Heart right ventricle (tissue), 16 donors: ENCODE results near the gene CPLANE1. TPM values are rescaled to one million over a fixed set of nuclear protein-coding genes. Genes with fewer than 3 reads are reported as not detected.
"Not testable (repeated sequence)": the region's sequence is repeated elsewhere in the genome, so short reads cannot be mapped to it uniquely, and the experiment has no call there.

Experiments used
- ATAC-seq, 8 donors: fragments of 200-7000 bp; cut with Tn5 transposase; one replicate each; pipeline ENCODE4 v1.9.1; 2020; ENCODE audit warnings: mild to moderate bottlenecking in 8 of 8, moderate library complexity in 8 of 8, moderate number of reproducible peaks in 1 of 8
- DNase-seq, 2 donors: peaks; one replicate each; pipeline ENCODE4 v3.0.0-alpha.2; 2020
- H3K27ac ChIP-seq, 10 donors: fragments of 200-600 bp; sonication (generic) in 2 of 10; one replicate each; pipeline versions ENCODE4 v1.5.0 to v1.8.0; 2020 to 2022; ENCODE audit warnings: mild to moderate bottlenecking in 3 of 10
- H3K27me3 ChIP-seq, 7 donors: fragments of 200-600 bp; one replicate each; pipeline ENCODE4 v1.8.0; 2021 to 2022; ENCODE audit warnings: mild to moderate bottlenecking in 2 of 7
- H3K36me3 ChIP-seq, 9 donors: fragments of 200-600 bp; sonication (generic) in 1 of 9; one replicate each; pipeline versions ENCODE4 v1.5.0 to v1.8.0; 2020 to 2022; ENCODE audit warnings: mild to moderate bottlenecking in 2 of 9
- H3K4me1 ChIP-seq, 9 donors: fragments of 200-600 bp; sonication (generic) in 1 of 9; one replicate each; pipeline versions ENCODE4 v1.5.0 to v1.8.0; 2020 to 2022; ENCODE audit warnings: mild to moderate bottlenecking in 4 of 9
- H3K4me3 ChIP-seq, 10 donors: fragments of 200-600 bp; sonication (generic) in 2 of 10; one replicate each; pipeline versions ENCODE4 v1.5.0 to v1.8.0; 2020 to 2022; ENCODE audit warnings: mild to moderate bottlenecking in 7 of 10, moderate library complexity in 2 of 10
- H3K9me3 ChIP-seq, 11 donors: fragments of 200-600 bp in 10 of 11; sonication (generic) in 2 of 11; one replicate each; pipeline versions ENCODE4 v1.5.0 to v1.8.0; 2013 to 2022; ENCODE audit warnings: mild to moderate bottlenecking in 2 of 11, control low read depth in 1 of 11, moderate library complexity in 1 of 11
- CTCF ChIP-seq, 9 donors: fragments of 200-600 bp; sonication (generic) in 2 of 9; IDR thresholded peaks; one replicate each; pipeline versions ENCODE4 v1.5.0 to v1.8.0; 2021 to 2022; ENCODE audit warnings: antibody characterized with exemption in 9 of 9, mild to moderate bottlenecking in 5 of 9, moderate library complexity in 1 of 9
- WGBS, 2 donors: extraction: QIAGEN DNeasy Blood & Tissue Kit; methylation state at CpG; one replicate each; pipeline ENCODE4 v1.1.7; 2013; ENCODE audit warnings: inconsistent platforms in 1 of 2; 5-methylcytosine and 5-hydroxymethylcytosine counted together
- intact Hi-C, 10 donors: fragments of 100-400 bp; cut with DNase I; formaldehyde crosslinking; loops; one replicate each; pipeline versions ENCODE4 v1.11.1 to v1.14.2; 2022
- polyA plus RNA-seq, 2 donors: library from polyadenylated mRNA; stranded (reverse); fragments of 200-250 nt; gene quantifications; one replicate each; pipeline ENCODE4 v1.2.3, GENCODE V29; 2013
- total RNA-seq, 10 donors: library from RNA; stranded (reverse); fragmentation: NEBNext Ultra II Directional in 3 of 10; extraction: Animal tissue kit (Norgen Biotek cat#: 25700) in 3 of 10; gene quantifications; one replicate each; pipeline versions ENCODE4 v1.2.1 to v1.2.4, GENCODE V29; 2021 to 2023
- donor health status: Arrhythmogenic right ventricular cardiomyopathy.
- donor health status: ischemic (EF 13 %, LVEDD 7.1; RV severe dilation, severe dysfunction).
- donor health status: healthy with polysubstance abuse.
- donor health status: DM: no; HTN: yes; CAD: no.
- donor health status: DM: no; HTN: no; CAD: no.
- donor health status: ischemic (EF 25% LVEDD 6.9; RV normal size, moderate dysfunction).
- donor health status: ischemic (EF 25% LVEDD 5.7; RV mildly dilated, moderate dysfunction).
- donor health status: healthy.
- donor health status: DM: yes; HTN: yes; CAD: no.
- donor health status: Ischemic cardiomyopathy.
- donor health status: ischemic (EF 35%, LVEDD 5.7; RV mildly dilated, moderate dysfunction).
- donor health status: nonischemic (EF 11% LVEDD 7.7; RV severe dilation, severe dysfunction).
- donor health status: DM: yes; HTN: yes; CAD: no.
- donor health status: PGD.
- donor health status: ischemic (EF 29% LVEDD 5.4; RV normal size, mild dysfunction).
- donor health status: nonischemic (EF 23%, LVEDD 6.1; RV moderate dilation, normal function).

The CPLANE1 gene
- total and polyA plus RNA-seq, 12 donors = 1.4 to 13.5 (median 9.5) TPM

DNA sequence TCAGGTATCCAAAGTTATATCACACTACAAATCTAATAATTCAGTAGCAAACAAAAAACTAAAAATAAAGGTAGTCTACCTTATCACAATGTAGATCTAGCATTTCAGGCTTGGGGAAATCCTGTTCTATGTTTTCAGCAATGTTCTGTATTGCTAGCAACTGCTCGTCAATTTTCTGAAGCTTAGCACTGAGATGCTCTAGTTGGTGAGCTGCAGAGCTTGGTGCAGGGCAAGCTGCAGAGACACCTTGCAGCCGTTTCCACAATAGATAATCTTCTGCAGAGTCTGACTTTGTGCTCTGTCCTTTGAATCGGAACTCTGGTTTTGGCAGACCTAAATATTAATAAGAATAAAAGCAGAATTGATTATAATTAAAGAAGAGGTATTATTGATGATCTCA, 95.5 kb downstream of the CPLANE1 start:
- DNase-seq (no peak), ATAC-seq (no peak)
- Histone ChIP-seq H3K4me1 (peaks cover 0 to 3% (median 0%) of the 10 kb centered on the region in 9 donors), H3K27me3 (no peaks in the 10 kb centered on the region), H3K27ac (no peak overlapping the region), H3K36me3 (peaks cover 0 to 100% (median 37%) of the 10 kb centered on the region in 9 donors), H3K9me3 (no peaks in the 10 kb centered on the region), H3K4me3 (no peak overlapping the region)
- WGBS, 2 donors = 82% methylated on average over 3 of the region's 3 CpGs
- TF ChIP-seq CTCF (IDR thresholded peaks at IDR 0.05) = no peak
- intact Hi-C loops = loop anchor here in 1 of 10 donors (5.0 kb wide), 1 partner anchor 551 kb away; no protein-coding TSS in a partner anchor

DNA sequence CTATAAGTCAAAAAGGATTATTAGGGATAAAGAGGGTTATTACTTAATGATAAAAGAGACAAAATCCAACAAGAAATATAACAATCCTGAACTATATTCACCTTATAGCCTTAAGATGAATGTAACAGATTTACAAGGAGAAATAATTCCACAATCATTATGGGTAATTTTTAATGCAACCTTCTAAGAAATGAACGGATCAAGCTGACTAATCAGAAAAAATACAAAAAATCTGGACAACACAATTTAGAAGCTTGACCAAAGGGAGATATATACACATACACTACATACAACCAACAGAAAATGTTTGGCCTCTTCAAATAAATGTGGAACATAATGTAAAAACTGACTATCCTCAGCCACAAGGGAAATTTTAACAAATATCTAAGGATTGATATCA, 102.3 kb downstream of the CPLANE1 start:
- peaks cover 0 to 13% (median 0%) of the 10 kb centered on the region in 11 donors for H3K9me3 ChIP-seq
- intact Hi-C loops = no loop called here
- WGBS, 2 donors = 97% methylated on average over 1 of the region's 1 CpG
- H3K27me3 ChIP-seq = no peaks in the 10 kb centered on the region
- ATAC-seq = no peak
- peaks cover 0 to 100% (median 17%) of the 10 kb centered on the region in 9 donors for H3K36me3 ChIP-seq
- H3K4me3 ChIP-seq = no peak overlapping the region
- TF ChIP-seq CTCF (IDR thresholded peaks at IDR 0.05) = no peak
- DNase-seq = no peak
- H3K4me1 ChIP-seq = no peaks in the 10 kb centered on the region
- no peak overlapping the region for H3K27ac ChIP-seq

DNA sequence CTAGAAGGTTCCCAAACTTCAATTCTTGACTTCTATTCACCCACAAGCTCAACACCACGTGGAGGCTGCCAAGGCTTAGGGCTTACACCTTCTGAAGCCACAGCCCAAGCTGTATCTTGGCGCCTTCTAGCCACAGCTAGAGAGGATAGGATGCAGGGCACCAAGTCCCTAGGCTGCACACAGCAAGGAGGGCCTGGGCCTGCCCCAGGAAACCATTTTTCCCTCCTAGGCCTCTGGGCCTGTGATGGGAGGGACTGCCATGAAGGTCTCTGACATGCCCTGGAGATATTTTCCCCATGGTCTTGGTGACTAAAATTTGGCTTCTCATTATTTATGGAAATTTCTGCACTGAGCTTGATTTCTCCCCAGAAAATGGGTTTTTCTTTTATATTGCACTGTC, 112.5 kb downstream of the CPLANE1 start:
- WGBS, 2 donors = 95 to 97% methylated on average over 2 of the region's 2 CpGs
- Histone ChIP-seq H3K4me1 (peaks cover 0 to 3% (median 0%) of the 10 kb centered on the region in 9 donors), H3K36me3 (peaks cover 0 to 82% (median 33%) of the 10 kb centered on the region in 9 donors), H3K27me3 (no peaks in the 10 kb centered on the region), H3K9me3 (peaks cover 0 to 18% (median 0%) of the 10 kb centered on the region in 11 donors), H3K27ac (no peak overlapping the region), H3K4me3 (no peak overlapping the region)
- DNase-seq (no peak), ATAC-seq (no peak)
- no peak for TF ChIP-seq CTCF (IDR thresholded peaks at IDR 0.05)
- intact Hi-C loops = no loop called here

DNA sequence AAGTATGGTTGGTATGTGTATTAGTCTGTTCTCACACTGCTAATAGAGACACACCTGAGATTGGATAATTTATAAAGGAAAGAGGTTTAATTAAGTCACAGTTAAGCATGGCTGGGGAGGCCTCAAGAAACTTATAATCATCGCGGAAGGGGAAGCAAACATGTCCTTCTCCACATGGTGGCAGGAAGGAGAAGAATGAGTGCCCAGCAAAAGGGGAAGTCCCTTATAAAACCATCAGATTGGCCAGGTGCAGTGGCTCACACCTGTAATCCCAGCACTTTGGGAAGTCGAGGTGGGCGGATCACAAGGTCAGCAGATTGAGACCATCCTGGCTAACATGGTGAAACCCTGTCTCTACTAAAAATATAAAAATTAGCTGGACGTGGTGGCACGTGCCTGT, 113.9 kb downstream of the CPLANE1 start:
- Histone ChIP-seq H3K36me3 (peaks cover 0 to 77% (median 29%) of the 10 kb centered on the region in 9 donors), H3K9me3 (peaks cover 0 to 18% (median 0%) of the 10 kb centered on the region in 11 donors)
- intact Hi-C loops, H3K4me1 ChIP-seq, H3K27ac ChIP-seq, DNase-seq, H3K27me3 ChIP-seq, H3K4me3 ChIP-seq, ATAC-seq: not testable (repeated sequence)
- WGBS, 2 donors = 97 to 98% methylated on average over 6 of the region's 6 CpGs

DNA sequence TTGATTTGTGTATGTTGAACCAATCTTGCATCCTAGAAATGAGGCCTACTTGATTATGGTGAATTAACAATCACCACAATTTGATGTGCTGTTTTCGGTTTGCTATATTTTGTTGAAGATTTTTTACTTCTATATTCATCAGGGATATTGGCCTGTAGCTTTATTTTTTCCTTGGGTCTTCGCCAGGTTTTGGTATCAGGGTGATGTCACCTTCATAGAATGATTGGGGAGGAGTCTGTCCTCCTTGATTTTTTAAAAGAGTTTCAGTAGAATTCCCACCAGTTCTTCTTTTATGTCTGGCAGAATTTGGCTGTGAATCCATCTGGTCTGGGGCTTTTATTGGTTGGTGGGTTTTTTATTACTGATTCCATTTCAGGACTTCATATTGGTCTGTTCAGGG, 115.2 kb downstream of the CPLANE1 start:
- Histone ChIP-seq H3K27me3 (no peaks in the 10 kb centered on the region), H3K9me3 (peaks cover 0 to 18% (median 0%) of the 10 kb centered on the region in 11 donors), H3K27ac (no peak overlapping the region), H3K36me3 (peaks cover 0 to 77% (median 29%) of the 10 kb centered on the region in 9 donors), H3K4me1 (peaks cover 0 to 3% (median 0%) of the 10 kb centered on the region in 9 donors), H3K4me3 (no peak overlapping the region)
- WGBS, 2 donors = 83 to 95% methylated on average over 2 of the region's 2 CpGs
- ATAC-seq (no peak), DNase-seq (no peak)
- no peak for TF ChIP-seq CTCF (IDR thresholded peaks at IDR 0.05)
- intact Hi-C loops = no loop called here
